Activated CD4-positive, alpha-beta T cell treated with anti-CD3 and anti-CD28 coated beads for 36 hours (primary cell): Measurements from ENCODE around the gene ISOC2. TPM values are rescaled to one million over a fixed set of nuclear protein-coding genes. Genes with fewer than 3 reads are reported as not detected.
A peak's percentile ranks its signal among the peaks of the same experiment; 100 is the strongest.
"Not testable (repeated sequence)": the region's sequence is repeated elsewhere in the genome, so short reads cannot be mapped to it uniquely, and the experiment has no call there.

Experiments used
- ATAC-seq: fragments of 200-7000 bp; cut with Tn5 transposase; one replicate; pipeline ENCODE4 v1.10.0; 2021; ENCODE audit warnings: mild to moderate bottlenecking, moderate library complexity
- CTCF ChIA-PET: fragments of 350-600 bp; sonication (Branson Sonifier 250); formaldehyde crosslinking; loops from one replicate; lab custom pipeline; 2021; ENCODE audit warnings: antibody characterized with exemption; lab: Charles Lee
- POLR2A ChIA-PET: fragments of 350-600 bp; sonication (Branson Sonifier 250); formaldehyde crosslinking; loops from one replicate; lab custom pipeline; 2021; ENCODE audit warnings: antibody characterized with exemption, inconsistent platforms; lab: Charles Lee
- DNase-seq: peaks from one replicate; pipeline ENCODE4 v3.0.0-alpha.2; 2020
- H3K27ac Mint-ChIP-seq: one replicate; pipeline ENCODE4 v1.8.0; 2021; ENCODE audit warnings: mixed read lengths
- H3K27me3 Mint-ChIP-seq: one replicate; pipeline ENCODE4 v1.8.0; 2021; ENCODE audit warnings: mixed read lengths
- H3K36me3 Mint-ChIP-seq: one replicate; pipeline ENCODE4 v1.8.0; 2021; ENCODE audit warnings: low read depth, mixed read lengths
- H3K4me1 Mint-ChIP-seq: one replicate; pipeline ENCODE4 v1.8.0; 2021; ENCODE audit warnings: mixed read lengths
- H3K4me3 Mint-ChIP-seq: one replicate; pipeline ENCODE4 v1.8.0; 2021; ENCODE audit warnings: mild to moderate bottlenecking, moderate library complexity, mixed read lengths
- H3K9me3 Mint-ChIP-seq: one replicate; pipeline ENCODE4 v1.8.0; 2021; ENCODE audit warnings: low read depth, mixed read lengths
- intact Hi-C, 2 experiments: fragments of 100-400 bp; cut with DNase I in 1 of 2; cut with micrococcal nuclease in 1 of 2; formaldehyde crosslinking; loops; one replicate each; pipeline versions ENCODE4 v1.14.2 to v1.15.1; 2022 to 2024; cut with DNase I, micrococcal nuclease
- total RNA-seq, 2 experiments: library from RNA; stranded (reverse); gene quantifications; one replicate each; pipeline ENCODE4 v1.2.3, GENCODE V29; 2021

Gene ISOC2
- total RNA-seq, 2 experiments from 2014 or later: 24.3 to 28.0 TPM

DNA sequence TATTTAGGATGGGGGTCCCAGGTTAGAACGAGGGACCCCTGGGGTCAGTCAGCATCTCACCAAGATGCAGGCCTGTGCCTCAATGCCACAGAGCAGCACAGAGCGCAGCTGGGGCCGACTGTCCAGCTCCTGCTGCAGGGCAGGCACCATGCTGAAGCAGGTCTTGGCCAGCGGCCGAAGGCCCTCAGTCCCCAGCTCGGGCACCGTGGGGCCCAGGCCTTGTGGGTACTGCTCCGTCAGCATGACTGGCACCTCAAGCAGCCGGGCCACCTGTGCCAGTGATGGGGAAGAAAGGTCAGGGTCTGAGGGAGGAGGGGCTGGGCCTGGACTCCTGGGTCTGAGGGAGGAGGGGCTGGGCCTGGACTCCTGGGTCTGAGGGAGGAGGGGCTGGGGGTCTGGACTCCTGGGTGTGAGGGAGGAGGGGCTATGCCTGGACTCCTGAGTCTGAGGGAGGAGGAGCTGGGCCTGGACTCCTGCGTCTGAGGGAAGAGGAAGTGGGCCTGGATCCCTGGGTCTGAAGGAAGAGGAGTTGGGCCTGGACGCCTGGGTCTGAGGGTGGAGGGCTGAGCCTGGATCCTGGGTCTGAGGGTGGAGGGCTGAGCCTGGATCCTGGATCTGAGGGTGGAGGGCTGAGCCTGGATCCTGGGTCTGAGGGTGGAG is 5.7 kb downstream of the ISOC2 start:
- ATAC-seq (no peak), DNase-seq (no peak)
- CTCF ChIA-PET: no interaction called here
- Mint-ChIP-seq H3K36me3 (peaks cover 3% of the 10 kb centered on the region), H3K9me3 (no peaks in the 10 kb centered on the region), H3K27me3 (peaks cover 14% of the 10 kb centered on the region), H3K4me1 (peaks cover 15% of the 10 kb centered on the region), H3K4me3 (no peak overlapping the region), H3K27ac (no peak overlapping the region)
- POLR2A ChIA-PET: no interaction called here
- intact Hi-C loops: no loop called here

DNA sequence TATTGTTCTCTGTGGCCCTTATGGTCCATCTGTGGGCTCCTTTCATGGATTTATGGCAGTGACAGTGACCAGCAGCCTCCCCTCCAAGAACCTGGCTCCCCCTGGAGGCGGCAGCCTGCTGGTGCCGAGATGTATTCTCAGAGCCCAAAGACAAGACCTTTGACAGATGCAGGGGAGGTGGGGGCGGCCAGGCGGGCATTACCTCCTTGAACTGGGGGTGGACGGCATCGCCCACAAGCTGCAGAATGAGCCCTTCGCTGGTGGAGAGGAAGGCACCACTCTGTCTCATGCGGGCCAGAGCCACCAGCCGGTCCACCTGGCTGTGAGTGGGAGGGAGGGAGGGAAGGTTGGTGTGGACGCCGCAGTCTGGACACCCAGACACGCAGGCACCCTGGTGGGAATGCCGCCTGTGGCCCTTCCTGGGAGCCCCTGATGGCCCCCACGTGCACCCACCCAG is 6.6 kb downstream of the ISOC2 start:
- Mint-ChIP-seq H3K9me3 (no peaks in the 10 kb centered on the region), H3K36me3 (peaks cover 3% of the 10 kb centered on the region), H3K4me3 (no peak overlapping the region), H3K27me3 (peaks cover 19% of the 10 kb centered on the region), H3K4me1 (peaks cover 8% of the 10 kb centered on the region), H3K27ac (no peak overlapping the region)
- CTCF ChIA-PET: no interaction called here
- POLR2A ChIA-PET: no interaction called here
- intact Hi-C loops: loop anchor here in 1 of 2 experiments (5.0 kb wide), 1 partner anchor 48 kb away; the partner anchor contains the start of gene UBE2S
- DNase-seq (peak; percentile 73), ATAC-seq (peak; percentile 54)

DNA sequence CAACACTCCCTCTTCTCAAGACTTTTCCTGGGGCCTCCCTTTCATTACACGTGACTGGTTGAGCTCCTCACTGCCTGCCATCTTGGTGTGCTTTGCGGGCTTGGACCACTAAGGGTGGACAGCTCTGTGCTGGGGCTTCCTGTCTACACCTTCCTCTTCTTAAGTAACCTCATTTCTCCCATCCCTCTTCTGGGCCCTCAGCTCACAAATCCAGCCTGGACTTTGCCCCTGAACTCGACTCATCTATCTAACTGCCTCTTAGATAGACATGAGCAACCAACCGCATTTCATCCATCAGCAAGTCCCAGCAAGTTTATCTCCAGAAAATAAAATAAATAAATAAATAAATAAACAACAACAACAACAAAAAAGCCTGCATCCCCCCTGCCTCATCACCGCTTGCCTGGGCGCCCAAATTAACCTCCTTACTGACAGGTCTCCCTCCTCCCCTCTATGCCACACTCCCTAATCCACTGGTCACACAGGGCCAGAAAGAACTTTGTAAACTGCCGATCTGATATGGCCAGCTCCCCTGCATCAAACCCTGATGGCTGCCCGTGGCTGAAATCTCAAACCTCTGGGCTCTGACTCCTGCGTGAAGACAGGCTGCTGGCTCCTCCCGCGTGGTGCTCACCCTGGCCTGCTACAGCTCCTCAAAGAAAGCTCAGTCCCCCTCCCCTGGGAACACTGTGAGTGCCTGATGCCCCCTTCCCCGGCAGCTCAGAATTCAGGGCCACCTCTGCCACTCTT is 7.8 kb downstream of the ISOC2 start:
- intact Hi-C loops: loop anchor here in 1 of 2 experiments (5.0 kb wide), 1 partner anchor 46 kb away; the partner anchor contains the start of gene UBE2S
- DNase-seq: no peak
- Mint-ChIP-seq H3K36me3 (peaks cover 3% of the 10 kb centered on the region), H3K4me3 (no peak overlapping the region), H3K27me3 (peaks cover 20% of the 10 kb centered on the region), H3K9me3 (no peaks in the 10 kb centered on the region), H3K27ac (no peak overlapping the region), H3K4me1 (peaks cover 8% of the 10 kb centered on the region)
- ChIA-PET CTCF (interaction anchor here (0.7 to 1.1 kb wide), 4 partner anchors 8 to 218 kb away, joined by 3 to 4 read pairs (median 3); no protein-coding TSS in a partner anchor), POLR2A (no interaction called here)
- ATAC-seq: no peak

DNA sequence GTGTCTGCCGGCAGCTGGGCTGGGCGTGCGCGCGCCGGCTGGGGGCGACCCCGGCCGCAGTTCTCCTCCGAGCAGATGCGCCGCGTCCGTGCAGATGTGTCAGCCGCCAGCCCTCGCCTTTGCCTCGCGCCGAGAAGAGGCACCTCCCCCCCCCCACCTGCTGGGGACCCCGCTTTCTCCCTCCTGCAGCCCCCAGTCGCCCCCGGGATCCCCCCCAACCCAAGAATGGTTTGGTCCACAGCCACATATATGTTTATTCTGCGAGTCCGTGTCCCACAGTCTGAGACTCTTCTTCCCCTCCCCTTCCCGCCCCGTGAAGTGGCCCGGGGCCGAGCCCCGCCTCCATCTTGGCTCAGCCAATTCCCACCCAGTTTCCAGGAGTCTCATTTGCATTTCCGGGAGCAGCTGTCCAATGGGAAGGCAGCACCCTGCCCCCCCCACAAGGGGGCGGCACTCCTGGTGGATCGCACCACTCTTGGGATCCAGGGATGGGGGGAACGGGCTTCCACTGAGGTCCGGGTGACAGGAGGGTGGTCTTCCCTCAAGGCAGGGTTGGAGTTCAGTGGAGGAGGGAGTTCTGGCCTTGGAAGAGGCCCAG is 8.6 kb downstream of the ISOC2 start:
- Mint-ChIP-seq H3K9me3 (no peaks in the 10 kb centered on the region), H3K4me1 (peaks cover 8% of the 10 kb centered on the region), H3K4me3 (no peak overlapping the region), H3K27ac (no peak overlapping the region), H3K27me3 (peaks cover 20% of the 10 kb centered on the region), H3K36me3 (peaks cover 3% of the 10 kb centered on the region)
- POLR2A ChIA-PET: no interaction called here
- CTCF ChIA-PET: interaction anchor here (0.9 to 1.1 kb wide), 2 partner anchors 9 to 14 kb away, joined by 3 to 4 read pairs; no protein-coding TSS in a partner anchor
- intact Hi-C loops: loop anchor here in 1 of 2 experiments (5.0 kb wide), 1 partner anchor 46 kb away; the partner anchor contains the start of gene UBE2S
- DNase-seq (peak; percentile 61), ATAC-seq (peak; percentile 63)

DNA sequence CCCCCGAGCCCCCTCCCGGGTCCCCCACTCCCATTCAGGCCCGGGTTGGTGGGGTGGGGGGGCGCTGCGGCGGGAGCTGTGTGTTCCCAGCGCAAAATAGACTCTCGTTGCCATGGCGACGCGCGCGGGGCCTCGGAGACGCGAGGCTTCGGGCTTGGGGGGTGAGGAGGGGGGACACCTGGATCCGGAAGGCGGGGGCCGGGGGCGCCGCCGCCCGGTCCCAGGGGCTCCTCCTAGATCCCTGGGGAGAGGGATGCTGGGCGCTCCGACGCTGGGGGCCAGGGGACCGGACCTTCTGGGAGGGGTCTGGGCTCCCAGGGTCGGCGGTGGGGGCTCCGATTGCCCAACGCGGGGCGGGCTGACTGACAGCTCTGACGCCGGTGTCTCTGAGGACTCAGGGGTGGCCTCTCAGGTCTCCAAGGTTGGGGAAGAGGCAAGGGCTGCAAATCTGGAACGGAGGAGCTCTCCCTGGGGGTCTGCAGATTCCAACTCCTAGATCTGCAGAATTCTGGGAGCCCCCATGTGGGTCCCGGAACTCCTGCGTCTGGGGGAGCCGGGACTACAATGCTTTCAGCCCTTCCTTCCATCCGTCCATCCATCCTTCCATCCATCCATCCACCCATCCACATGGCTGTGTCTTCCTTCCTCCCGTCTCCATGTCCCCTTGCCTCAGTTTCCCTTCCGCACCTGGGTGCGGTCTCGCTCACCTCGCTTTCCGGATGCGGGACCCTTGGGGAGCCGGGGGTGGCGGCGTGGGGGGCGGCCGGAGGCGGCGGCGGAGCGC is 9.3 kb downstream of the ISOC2 start:
- Mint-ChIP-seq H3K4me3 (no peak overlapping the region), H3K27me3 (peaks cover 20% of the 10 kb centered on the region), H3K27ac (no peak overlapping the region), H3K9me3 (no peaks in the 10 kb centered on the region), H3K4me1 (peaks cover 8% of the 10 kb centered on the region), H3K36me3 (peaks cover 3% of the 10 kb centered on the region)
- CTCF ChIA-PET: interaction anchor here (0.7 kb wide), 1 partner anchor 32 kb away, joined by 3 read pairs; no protein-coding TSS in a partner anchor
- ATAC-seq (no peak), DNase-seq (no peak)
- intact Hi-C loops: loop anchor here in 1 of 2 experiments (5.0 kb wide), 1 partner anchor 45 kb away; the partner anchor contains the start of gene UBE2S
- POLR2A ChIA-PET: no interaction called here

DNA sequence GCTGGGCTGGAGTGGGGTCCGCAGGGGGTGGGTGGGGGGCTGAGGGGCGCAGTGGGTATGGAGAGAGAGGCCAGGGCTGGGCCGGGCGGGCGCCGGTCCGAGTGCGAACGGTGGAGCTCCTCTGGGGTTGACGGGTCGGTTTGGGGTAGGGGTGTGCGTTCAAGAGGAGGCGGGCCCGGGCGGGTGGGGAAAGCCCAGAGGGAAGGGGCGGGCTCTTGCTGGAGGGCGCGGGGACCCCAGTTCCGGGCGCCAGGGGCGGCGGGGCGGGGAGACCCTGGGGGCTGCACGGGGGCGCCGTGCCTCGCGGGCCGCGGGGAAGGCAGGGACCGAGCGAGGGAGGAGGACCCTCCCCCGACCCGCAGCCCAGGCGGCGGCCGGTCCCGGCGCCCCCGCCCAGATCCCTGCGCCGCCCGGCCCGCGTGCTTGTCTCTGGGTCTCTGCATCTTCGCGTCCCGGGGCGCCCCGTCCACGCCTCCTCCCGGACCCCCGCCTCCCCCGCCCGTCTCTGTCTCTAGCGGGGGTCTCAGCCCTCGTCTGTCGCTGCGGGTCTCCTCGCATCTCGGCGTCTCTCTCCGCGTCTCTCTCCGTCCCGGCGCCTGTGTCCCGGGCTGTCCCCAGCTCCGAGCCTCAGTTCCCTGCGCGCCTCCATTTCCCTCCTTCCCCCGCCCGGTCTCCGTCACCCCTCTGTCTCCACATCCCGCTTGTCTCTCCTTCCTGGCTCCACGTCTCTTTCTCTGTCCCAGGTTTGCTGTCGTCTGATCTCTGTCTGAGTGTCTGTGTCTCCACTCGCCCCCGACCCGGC is 10.1 kb downstream of the ISOC2 start:
- DNase-seq (no peak), ATAC-seq (no peak)
- Mint-ChIP-seq H3K4me1 (peaks cover 8% of the 10 kb centered on the region), H3K36me3 (peaks cover 3% of the 10 kb centered on the region), H3K27me3 (peaks cover 21% of the 10 kb centered on the region), H3K27ac (no peak overlapping the region), H3K4me3 (peak overlapping the region; percentile 19), H3K9me3 (no peaks in the 10 kb centered on the region)
- ChIA-PET CTCF (interaction anchor here (0.7 kb wide), 1 partner anchor 32 kb away, joined by 3 read pairs; no protein-coding TSS in a partner anchor), POLR2A (interaction anchor here (0.7 kb wide), 1 partner anchor 32 kb away, joined by 4 read pairs; no protein-coding TSS in a partner anchor)
- intact Hi-C loops: loop anchor here in 1 of 2 experiments (5.0 kb wide), 1 partner anchor 44 kb away; the partner anchor contains the start of gene UBE2S

DNA sequence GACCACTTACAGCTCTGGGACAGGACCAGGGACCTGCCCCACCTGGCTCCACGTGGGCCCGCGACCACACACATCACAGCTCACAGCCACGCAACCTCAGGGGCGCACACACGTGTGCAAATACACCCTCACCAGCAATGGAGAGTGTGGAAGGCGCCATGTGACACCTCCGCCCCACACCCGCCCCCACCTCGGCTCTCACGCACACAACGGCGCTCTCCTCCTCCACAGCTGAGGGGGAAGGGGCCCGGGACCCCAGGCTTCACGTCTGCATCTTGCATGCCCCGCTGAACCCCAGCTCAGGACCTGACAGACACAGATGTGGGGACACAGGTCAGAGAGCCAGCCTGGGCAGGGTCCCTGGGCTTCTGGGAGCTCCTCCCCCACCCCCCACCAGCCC is 12.0 kb downstream of the ISOC2 start:
- DNase-seq (no peak), ATAC-seq (no peak)
- Mint-ChIP-seq H3K4me3 (no peak overlapping the region), H3K27ac (no peak overlapping the region), H3K36me3 (no peaks in the 10 kb centered on the region), H3K9me3 (no peaks in the 10 kb centered on the region), H3K4me1 (peaks cover 8% of the 10 kb centered on the region), H3K27me3 (peaks cover 36% of the 10 kb centered on the region)
- intact Hi-C loops: no loop called here
- POLR2A ChIA-PET: no interaction called here
- CTCF ChIA-PET: no interaction called here

DNA sequence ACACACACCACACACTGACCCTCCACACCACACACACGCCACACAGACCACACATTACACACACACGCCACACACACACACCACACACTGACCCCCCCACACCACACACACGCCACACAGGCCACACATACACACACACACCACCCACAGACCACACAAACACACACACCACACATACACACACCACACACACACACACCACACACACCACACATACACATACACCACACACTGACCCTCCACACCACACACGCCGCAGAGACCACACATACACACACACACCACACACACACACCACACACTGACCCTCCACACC is 13.3 kb downstream of the ISOC2 start:
- CTCF ChIA-PET, DNase-seq, H3K27ac Mint-ChIP-seq, POLR2A ChIA-PET, H3K4me1 Mint-ChIP-seq, intact Hi-C loops, H3K9me3 Mint-ChIP-seq, H3K4me3 Mint-ChIP-seq, ATAC-seq, H3K36me3 Mint-ChIP-seq: not testable (repeated sequence)
- peaks cover 43% of the 10 kb centered on the region for H3K27me3 Mint-ChIP-seq

DNA sequence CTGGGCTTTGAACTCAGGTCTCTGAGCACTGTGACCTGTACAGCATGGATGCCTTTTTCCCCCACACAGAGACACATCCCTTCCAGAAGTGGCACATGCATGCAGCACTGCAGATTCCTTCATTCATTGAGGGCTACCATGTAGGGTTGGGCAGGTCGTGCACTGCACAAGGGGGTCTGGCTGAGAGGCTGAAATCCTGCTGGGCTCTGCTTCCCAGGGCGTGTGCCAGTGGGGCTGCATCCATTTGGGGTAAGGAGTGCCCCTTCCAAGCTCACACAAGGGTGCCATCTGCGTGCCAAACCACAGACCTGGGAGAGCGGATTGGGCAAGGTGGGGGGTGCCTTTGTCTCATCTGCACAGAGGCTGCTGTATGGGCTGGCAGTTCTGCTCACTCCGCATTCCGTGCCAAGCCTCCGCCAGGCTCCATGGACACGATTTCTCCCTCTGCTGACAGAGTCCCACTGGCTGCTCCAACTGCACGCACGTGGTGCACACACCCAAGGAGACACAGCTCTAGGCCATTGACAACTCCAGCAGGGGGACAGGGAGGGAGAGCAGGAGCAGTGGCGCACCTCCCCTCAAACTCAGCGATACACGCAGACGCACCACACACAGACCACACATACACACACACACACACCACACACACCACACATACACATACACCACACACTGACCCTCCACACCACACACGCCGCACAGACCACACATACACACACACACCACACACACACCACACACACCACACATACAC is 13.8 kb downstream of the ISOC2 start:
- ChIA-PET POLR2A (no interaction called here), CTCF (interaction anchor here (0.6 kb wide), 1 partner anchor 232 kb away, joined by 3 read pairs; no protein-coding TSS in a partner anchor)
- intact Hi-C loops: no loop called here
- DNase-seq: no peak
- H3K4me1 Mint-ChIP-seq: peaks cover 6% of the 10 kb centered on the region
- H3K27ac Mint-ChIP-seq: no peak overlapping the region
- H3K4me3 Mint-ChIP-seq: no peak overlapping the region
- peaks cover 46% of the 10 kb centered on the region for H3K27me3 Mint-ChIP-seq
- H3K9me3 Mint-ChIP-seq: no peaks in the 10 kb centered on the region
- peak; percentile 42 for ATAC-seq
- no peaks in the 10 kb centered on the region for H3K36me3 Mint-ChIP-seq

DNA sequence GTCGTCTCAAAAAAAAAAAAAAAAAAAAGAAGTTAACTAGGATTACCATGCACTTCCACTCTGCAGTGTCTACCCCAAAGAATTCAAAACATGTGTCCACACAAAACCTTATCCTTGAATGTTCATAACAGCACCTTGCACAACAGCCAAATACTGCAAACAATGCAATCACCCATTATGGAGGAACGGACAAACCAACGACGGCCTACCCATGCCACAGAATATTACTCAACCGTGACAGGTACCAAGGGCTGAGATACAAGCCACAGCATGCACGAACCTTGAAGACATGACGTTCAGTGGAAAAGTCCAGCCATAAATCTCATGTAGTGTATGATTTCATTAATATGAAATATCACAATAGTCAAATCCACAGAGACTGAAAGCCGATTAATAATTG is 15.4 kb downstream of the ISOC2 start:
- H3K27me3 Mint-ChIP-seq: peaks cover 48% of the 10 kb centered on the region
- H3K9me3 Mint-ChIP-seq: no peaks in the 10 kb centered on the region
- peaks cover 12% of the 10 kb centered on the region for H3K4me1 Mint-ChIP-seq
- H3K36me3 Mint-ChIP-seq: no peaks in the 10 kb centered on the region
- CTCF ChIA-PET: no interaction called here
- POLR2A ChIA-PET: no interaction called here
- no peak overlapping the region for H3K27ac Mint-ChIP-seq
- no peak overlapping the region for H3K4me3 Mint-ChIP-seq
- DNase-seq (no peak), ATAC-seq (no peak)
- intact Hi-C loops: no loop called here
